Muscle layer of colon (tissue), 2 donors: Measurements from ENCODE around the gene TENT5C.

Experiments used
- H3K27ac ChIP-seq: one replicate; pipeline ENCODE4 v1.7.0; 2013; ENCODE audit warnings: low read depth, mild to moderate bottlenecking, low read length, moderate library complexity
- H3K27me3 ChIP-seq, 2 donors: one replicate each; pipeline ENCODE4 v1.7.0; 2013; ENCODE audit warnings: low read length in 2 of 2, mild to moderate bottlenecking in 2 of 2; ENCODE audit not compliant: insufficient read depth in 2 of 2, control insufficient read depth in 1 of 2
- H3K36me3 ChIP-seq: one replicate; pipeline ENCODE4 v1.7.0; 2013; ENCODE audit warnings: mild to moderate bottlenecking, low read length; ENCODE audit not compliant: insufficient read depth
- H3K4me1 ChIP-seq: one replicate; pipeline ENCODE4 v1.7.0; 2013; ENCODE audit warnings: mild to moderate bottlenecking, low read length; ENCODE audit not compliant: insufficient read depth
- H3K4me3 ChIP-seq, 2 donors: one replicate each; pipeline ENCODE4 v1.7.0; 2013; ENCODE audit warnings: low read length in 2 of 2, low read depth in 1 of 2, mild to moderate bottlenecking in 1 of 2, moderate library complexity in 1 of 2
- H3K9ac ChIP-seq: one replicate; pipeline ENCODE4 v1.7.0; 2013; ENCODE audit warnings: low read length
- H3K9me3 ChIP-seq: one replicate; pipeline ENCODE4 v1.7.0; 2013; ENCODE audit warnings: mild to moderate bottlenecking, low read length
- donor health status: abdominal sarcoma.
- donor health status: Adenocarcinoma of cecum.

TENT5C gene

DNA sequence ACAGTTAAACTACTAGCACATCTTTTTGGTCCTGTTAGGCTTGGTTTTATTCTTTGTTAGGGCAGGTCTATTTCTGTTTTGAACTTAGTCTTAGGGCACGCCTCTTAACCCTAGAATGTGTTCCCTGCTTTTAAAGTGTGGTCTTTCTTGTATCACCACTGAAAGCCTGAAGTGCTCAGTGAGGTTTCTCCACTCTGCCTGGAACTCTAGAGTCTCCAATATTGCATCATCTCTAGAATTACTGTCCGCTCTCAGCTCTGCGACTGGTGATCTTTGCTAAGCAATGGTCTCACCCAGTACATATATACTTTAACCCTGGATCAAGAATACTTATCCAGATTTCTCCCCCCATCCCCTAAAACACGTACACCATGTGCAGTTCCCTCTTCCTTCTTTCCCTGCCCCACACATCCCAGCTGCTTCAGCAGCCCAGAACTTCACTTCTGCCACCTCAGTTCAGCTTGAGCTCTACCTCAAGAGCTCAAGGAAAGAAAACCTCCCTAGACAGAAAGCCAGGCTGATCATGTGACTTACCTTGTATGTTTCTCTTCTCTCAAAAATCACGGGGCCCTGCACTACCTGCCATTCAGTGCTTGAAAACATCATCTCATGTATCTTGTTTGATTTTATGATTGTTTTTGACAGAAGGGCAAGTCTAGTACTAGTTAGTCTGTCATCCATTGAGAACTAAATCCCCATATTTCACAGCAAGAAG lies 59.9 kb downstream of the TENT5C start:
- Histone ChIP-seq H3K4me1 (peaks cover 6% of the 10 kb centered on the region), H3K9ac (no peak overlapping the region), H3K27me3 (no peaks in the 10 kb centered on the region), H3K4me3 (no peak overlapping the region), H3K36me3 (no peaks in the 10 kb centered on the region), H3K9me3 (no peaks in the 10 kb centered on the region), H3K27ac (no peak overlapping the region)

DNA sequence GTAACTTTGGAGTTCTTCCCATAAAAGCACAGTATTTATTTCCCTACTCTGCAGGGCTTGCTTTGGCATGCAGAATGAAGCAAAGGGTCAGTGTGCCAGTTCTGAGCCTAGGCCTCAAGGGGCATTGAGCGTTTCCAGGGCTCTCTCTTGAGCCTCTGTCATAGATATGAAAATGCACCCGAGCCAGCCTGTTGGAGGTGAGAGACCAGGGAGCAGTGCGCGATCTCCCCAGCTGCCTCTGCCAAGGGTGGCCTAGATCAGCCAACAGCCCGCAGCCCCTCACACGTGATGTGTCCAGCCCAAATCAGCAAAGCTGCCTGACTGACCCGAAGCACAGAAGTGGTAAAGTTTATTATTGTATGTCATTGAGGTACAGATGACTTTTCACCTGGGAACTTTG lies 63.7 kb downstream of the TENT5C start:
- Histone ChIP-seq H3K4me3 (no peak overlapping the region), H3K27me3 (no peaks in the 10 kb centered on the region), H3K36me3 (no peaks in the 10 kb centered on the region), H3K4me1 (peaks cover 22% of the 10 kb centered on the region), H3K27ac (no peak overlapping the region), H3K9ac (no peak overlapping the region), H3K9me3 (no peaks in the 10 kb centered on the region)

DNA sequence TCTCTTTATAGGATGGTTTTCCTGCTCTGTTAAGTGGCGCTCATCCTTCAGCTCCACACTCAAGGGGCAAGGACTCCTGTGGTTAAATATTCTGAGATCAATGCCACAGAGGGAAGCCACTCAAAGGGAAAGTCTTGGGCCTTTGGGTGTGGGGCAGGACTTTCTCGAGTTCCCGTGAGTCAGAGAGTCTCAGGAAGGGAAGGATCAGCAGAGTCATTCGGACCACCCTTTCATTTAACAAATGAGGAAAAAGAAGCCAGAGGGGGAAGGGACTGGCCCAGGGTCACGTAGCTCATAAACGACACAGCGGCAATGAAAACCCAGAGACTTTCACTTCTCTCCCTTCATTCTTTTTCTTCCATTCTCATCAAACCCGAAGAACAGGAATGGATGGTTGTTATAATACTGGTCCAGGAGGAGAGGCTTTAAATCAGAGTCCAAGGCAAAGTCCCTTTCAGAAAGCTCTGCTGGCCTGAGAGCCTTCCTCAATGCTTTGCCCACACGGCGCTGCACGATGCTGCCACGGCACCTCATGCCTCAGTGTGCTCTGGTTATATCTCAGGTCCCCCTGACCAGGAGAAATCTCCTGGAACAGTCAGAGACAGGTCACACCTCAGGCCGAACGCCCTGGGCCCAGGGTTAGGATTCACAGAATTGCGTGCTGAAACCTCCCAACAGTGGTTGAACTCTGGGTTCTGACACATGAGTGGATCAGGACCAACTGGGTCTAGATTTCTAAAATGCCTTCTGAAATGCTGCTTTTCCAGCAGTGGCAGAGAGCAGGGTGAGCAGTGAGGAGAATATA lies 65.3 kb downstream of the TENT5C start:
- H3K9me3 ChIP-seq, result no peaks in the 10 kb centered on the region
- H3K4me3 ChIP-seq, result no peak overlapping the region
- H3K36me3 ChIP-seq, result no peaks in the 10 kb centered on the region
- no peaks in the 10 kb centered on the region for H3K27me3 ChIP-seq
- no peak overlapping the region for H3K27ac ChIP-seq
- H3K4me1 ChIP-seq, result peaks cover 22% of the 10 kb centered on the region
- no peak overlapping the region for H3K9ac ChIP-seq

DNA sequence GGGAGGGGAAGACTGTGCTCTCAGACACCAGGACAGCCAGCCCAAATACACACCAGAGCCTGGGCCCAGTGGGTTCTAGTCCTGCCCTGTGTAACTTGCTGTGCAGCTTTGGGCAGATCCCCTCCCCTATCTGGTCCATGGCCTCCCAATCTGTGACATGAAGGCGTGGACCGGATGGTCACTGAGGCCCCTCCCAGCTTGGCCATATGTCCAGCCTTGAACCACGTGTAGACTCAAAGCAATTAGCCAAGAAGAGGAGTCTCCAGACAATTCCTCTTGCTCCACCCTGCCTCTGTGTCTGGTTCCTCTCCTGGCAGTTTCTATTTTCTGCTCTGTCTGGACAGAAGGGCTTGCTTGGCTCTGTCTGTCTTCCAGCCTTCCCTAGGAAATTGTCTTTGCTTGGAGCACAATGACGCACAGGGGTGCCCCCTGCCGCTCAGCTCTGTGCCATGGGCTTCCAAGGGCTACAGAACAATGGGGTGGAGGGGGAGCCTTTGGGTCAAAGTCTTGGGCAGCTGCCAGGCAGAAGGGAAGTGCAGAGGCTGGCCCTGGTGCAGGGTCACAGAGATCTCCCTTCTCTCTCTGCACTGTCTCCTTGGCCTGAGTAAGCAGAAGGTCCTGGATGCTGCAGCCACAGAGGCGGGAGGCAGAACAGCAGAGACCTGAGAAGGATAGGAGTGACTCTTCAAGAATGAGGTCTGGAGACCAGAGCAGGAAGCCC lies 66.1 kb downstream of the TENT5C start:
- no peaks in the 10 kb centered on the region for H3K36me3 ChIP-seq
- no peak overlapping the region for H3K9ac ChIP-seq
- no peaks in the 10 kb centered on the region for H3K9me3 ChIP-seq
- no peak overlapping the region for H3K27ac ChIP-seq
- no peak overlapping the region for H3K4me3 ChIP-seq
- no peaks in the 10 kb centered on the region for H3K27me3 ChIP-seq
- peaks cover 22% of the 10 kb centered on the region for H3K4me1 ChIP-seq

DNA sequence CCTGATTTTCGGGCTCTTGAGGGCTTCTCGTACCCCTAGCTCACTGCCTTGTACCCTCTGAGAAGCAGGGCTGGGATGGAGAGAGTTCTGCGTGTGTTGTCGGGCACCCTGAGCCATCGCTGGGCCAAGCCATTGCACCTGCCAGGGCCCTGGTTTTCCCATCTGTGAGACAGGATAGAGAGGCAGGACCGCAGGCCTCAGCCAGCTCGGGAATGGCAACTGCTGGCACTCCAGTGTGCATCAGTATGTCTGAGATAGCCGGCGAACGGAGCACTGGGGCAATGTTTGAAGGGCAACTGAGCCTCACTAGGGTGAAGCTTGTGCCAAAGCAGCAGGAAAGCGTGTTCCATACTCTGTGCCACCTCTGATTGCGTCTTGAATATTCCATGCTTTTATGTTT lies 66.9 kb downstream of the TENT5C start:
- no peaks in the 10 kb centered on the region for H3K27me3 ChIP-seq
- peaks cover 22% of the 10 kb centered on the region for H3K4me1 ChIP-seq
- H3K9ac ChIP-seq, result no peak overlapping the region
- no peak overlapping the region for H3K27ac ChIP-seq
- H3K36me3 ChIP-seq, result no peaks in the 10 kb centered on the region
- no peaks in the 10 kb centered on the region for H3K9me3 ChIP-seq
- no peak overlapping the region for H3K4me3 ChIP-seq

DNA sequence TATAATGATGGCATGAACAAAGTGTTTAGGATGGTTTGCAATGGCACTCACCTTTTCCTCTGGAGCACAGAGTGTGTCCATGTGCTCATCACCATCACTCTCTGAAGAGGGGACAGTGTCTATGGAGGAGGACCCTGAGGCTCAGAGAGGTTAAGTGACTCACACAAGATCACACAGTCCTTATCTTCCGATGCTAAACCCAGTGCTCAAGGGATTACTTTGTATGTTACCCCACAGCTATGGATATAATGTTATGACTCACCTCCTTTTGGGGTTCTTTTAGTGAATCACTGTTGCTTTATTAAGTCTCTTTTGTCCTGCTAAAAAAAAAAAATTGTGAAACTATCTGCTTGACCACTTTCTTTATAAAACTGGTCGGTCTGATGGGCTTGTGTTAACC lies 67.6 kb downstream of the TENT5C start:
- no peaks in the 10 kb centered on the region for H3K27me3 ChIP-seq
- no peak overlapping the region for H3K4me3 ChIP-seq
- no peaks in the 10 kb centered on the region for H3K9me3 ChIP-seq
- H3K4me1 ChIP-seq, result peaks cover 28% of the 10 kb centered on the region
- no peak overlapping the region for H3K27ac ChIP-seq
- no peak overlapping the region for H3K9ac ChIP-seq
- no peaks in the 10 kb centered on the region for H3K36me3 ChIP-seq

DNA sequence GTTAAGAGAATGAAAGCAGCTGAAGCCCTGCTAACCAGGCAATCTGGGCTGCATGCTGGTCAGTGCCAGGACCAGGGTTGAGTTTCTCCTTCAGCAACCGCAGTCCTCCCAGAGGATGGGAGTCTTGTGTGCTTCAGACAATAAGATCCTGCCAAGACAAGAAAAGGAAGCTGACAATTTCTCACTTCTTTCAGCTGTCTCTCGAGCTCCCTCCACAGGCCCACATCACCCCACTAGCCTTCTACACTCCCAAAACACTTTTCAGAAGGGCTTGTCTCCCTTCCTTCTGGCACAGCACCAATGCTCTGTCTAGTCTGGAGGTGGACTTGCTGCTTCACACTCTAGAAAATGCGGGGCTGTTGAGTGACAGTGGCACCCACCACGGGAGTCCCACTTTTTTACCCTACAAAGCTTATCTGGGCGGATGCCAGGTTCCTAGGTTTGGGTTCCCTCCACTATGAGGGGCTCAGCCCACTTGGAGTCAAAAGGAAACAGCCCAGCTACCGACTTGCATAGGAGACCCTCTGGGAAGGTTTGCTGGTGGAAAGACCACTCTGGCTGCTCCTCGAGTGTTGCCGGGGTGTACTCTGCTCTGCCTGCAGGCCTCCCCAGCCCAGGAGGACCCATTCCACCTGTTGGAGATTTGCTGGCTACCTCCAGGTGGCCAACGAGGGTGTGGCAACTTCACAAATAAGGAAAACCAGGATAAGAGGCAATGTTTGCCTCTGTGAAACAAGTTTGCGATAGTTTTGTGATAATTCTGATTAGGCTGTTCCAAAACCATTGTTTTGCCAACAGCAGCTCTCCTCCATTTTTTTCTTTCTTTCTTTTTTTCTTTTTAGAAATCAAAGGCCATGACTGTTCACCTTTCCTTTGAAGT lies 68.9 kb downstream of the TENT5C start:
- Histone ChIP-seq H3K36me3 (no peaks in the 10 kb centered on the region), H3K9me3 (no peaks in the 10 kb centered on the region), H3K4me3 (no peak overlapping the region), H3K27ac (no peak overlapping the region), H3K27me3 (no peaks in the 10 kb centered on the region), H3K9ac (no peak overlapping the region), H3K4me1 (peaks cover 30% of the 10 kb centered on the region)

DNA sequence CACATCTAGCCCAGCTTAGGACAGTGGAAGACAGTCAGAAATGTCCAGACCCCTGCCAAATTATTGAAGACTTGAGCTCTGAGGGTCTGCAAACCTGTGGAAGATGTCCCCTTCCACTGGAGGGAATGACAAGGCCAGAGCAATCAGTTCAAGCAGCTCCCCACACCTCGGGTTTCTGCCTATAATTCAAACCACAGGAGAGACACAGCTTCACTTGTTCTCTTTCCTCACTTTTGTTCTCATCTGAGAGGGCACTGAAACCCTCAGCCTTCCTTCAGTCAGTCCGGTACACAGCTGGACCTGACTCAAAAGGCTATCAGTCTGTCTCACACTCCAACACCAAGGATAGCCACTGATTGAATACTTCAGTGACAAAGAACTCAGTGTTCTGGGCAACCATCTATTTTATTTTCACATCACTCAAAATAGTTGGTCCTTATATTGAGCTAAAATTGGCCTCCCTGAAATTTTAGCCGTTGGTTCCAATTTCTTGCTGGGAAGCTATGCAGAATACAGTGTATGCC lies 70.1 kb downstream of the TENT5C start:
- no peaks in the 10 kb centered on the region for H3K36me3 ChIP-seq
- no peak overlapping the region for H3K4me3 ChIP-seq
- no peaks in the 10 kb centered on the region for H3K27me3 ChIP-seq
- no peak overlapping the region for H3K9ac ChIP-seq
- no peaks in the 10 kb centered on the region for H3K9me3 ChIP-seq
- peaks cover 30% of the 10 kb centered on the region for H3K4me1 ChIP-seq
- H3K27ac ChIP-seq, result no peak overlapping the region

DNA sequence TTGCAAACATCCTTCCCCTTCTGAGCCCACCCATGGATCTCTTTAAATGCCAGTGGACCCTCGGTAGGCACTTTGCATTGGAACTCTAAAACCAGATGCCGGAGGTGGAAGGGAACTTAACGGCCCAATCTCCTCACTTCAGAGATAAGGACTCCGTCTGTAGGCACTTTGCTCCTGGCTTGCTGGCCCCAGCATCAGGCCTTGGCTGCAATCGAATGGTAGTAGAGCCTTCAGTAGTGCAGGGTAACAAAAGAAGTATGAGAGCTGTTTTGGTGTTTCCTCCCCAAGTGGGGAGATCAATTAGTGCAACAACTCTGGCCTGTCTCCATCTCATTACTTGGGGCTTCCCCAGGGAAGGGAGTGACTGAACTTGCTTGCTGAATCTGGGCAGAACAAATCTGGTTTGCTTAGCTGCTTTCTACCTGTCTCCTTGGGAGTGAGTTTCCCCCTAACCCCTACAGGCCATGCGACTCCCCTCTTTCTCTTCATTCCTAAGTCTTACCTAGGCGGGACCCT lies 70.8 kb downstream of the TENT5C start:
- peaks cover 32% of the 10 kb centered on the region for H3K4me1 ChIP-seq
- H3K9me3 ChIP-seq, result no peaks in the 10 kb centered on the region
- H3K27ac ChIP-seq, result no peak overlapping the region
- H3K27me3 ChIP-seq, result no peaks in the 10 kb centered on the region
- H3K4me3 ChIP-seq, result no peak overlapping the region
- no peaks in the 10 kb centered on the region for H3K36me3 ChIP-seq
- H3K9ac ChIP-seq, result no peak overlapping the region
